Psoas muscle (tissue), 8 donors: ENCODE data around the gene DIP2C. TPM values are rescaled to one million over a fixed set of nuclear protein-coding genes. Genes with fewer than 3 reads are reported as not detected.
"Not testable (repeated sequence)": the region's sequence is repeated elsewhere in the genome, so short reads cannot be mapped to it uniquely, and the experiment has no call there.

ENCODE experiments used
- ATAC-seq, 4 donors: fragments of 200-7000 bp; cut with Tn5 transposase; one replicate each; pipeline ENCODE4 v1.9.1; 2020; ENCODE audit warnings: moderate library complexity in 3 of 4, mild to moderate bottlenecking in 2 of 4
- DNase-seq, 2 donors: peaks; one replicate each; pipeline ENCODE4 v3.0.0-alpha.2; 2020
- H3K27ac ChIP-seq: fragments of 200-600 bp; one replicate; pipeline ENCODE4 v1.8.0; 2022
- H3K27me3 ChIP-seq, 3 donors: fragments of 200-600 bp in 1 of 3; one replicate each; pipeline versions ENCODE4 v1.6.1 to v1.8.0; 2013 to 2022; ENCODE audit warnings: low read length in 2 of 3, mild to moderate bottlenecking in 2 of 3, moderate library complexity in 1 of 3; ENCODE audit not compliant: insufficient read depth in 3 of 3
- H3K36me3 ChIP-seq, 2 donors: fragments of 200-600 bp in 1 of 2; one replicate each; pipeline versions ENCODE4 v1.6.1 to v1.8.0; 2013 to 2022; ENCODE audit warnings: low read depth in 1 of 2, mild to moderate bottlenecking in 1 of 2, moderate library complexity in 1 of 2; ENCODE audit not compliant: insufficient read depth in 1 of 2
- H3K4me1 ChIP-seq: fragments of 200-600 bp; one replicate; pipeline ENCODE4 v1.8.0; 2022
- H3K4me3 ChIP-seq: fragments of 200-600 bp; one replicate; pipeline ENCODE4 v1.8.0; 2022; ENCODE audit warnings: mild to moderate bottlenecking
- H3K9me3 ChIP-seq: fragments of 200-600 bp; one replicate; pipeline ENCODE4 v1.8.0; 2022
- CTCF ChIP-seq: fragments of 200-600 bp; IDR thresholded peaks from one replicate; pipeline ENCODE4 v1.8.0; 2022; ENCODE audit warnings: antibody characterized with exemption
- WGBS, 3 donors: extraction: QIAGEN DNeasy Blood & Tissue Kit; methylation state at CpG; one replicate each; pipeline versions ENCODE4 v1.1.6 to v1.1.7; 2013; 5-methylcytosine and 5-hydroxymethylcytosine counted together
- intact Hi-C, 2 donors: fragments of 100-400 bp; cut with DNase I; formaldehyde crosslinking; loops; one replicate each; pipeline versions ENCODE4 v1.11.0 to v1.14.2; 2022
- polyA plus RNA-seq, 3 donors: library from polyadenylated mRNA; stranded (reverse); fragments of 200-250 nt; gene quantifications; one replicate each; pipeline ENCODE4 v1.2.3, GENCODE V29; 2013
- total RNA-seq, 4 donors: library from RNA; stranded (reverse); fragmentation: NEBNext Ultra II Directional in 2 of 4; extraction: Animal tissue kit (Norgen Biotek cat#: 25700) in 2 of 4; gene quantifications; one replicate each; pipeline versions ENCODE4 v1.2.1 to v1.2.4, GENCODE V29; 2021 to 2023
- donor health status: healthy with polysubstance abuse.
- donor health status: DM: no; HTN: no; CAD: no; lungs with moderate emphysema.
- donor health status: Bipolar disorder and iron deficiency.
- donor health status: healthy.
- donor health status: DM: yes; HTN: yes; CAD: no.
- donor health status: DM: no; HTN: no; CAD: no.
- donor health status: DM: no; HTN: no; CAD: no.
- donor health status: DM: yes; HTN: yes; CAD: no.

The DIP2C gene
- total and polyA plus RNA-seq, 7 donors, result 7.7 to 32.0 (median 25.0) TPM

- Histone ChIP-seq H3K4me3 (no peak overlapping the region), H3K36me3 (no peaks in the 10 kb centered on the region), H3K9me3 (no peaks in the 10 kb centered on the region), H3K27me3 (no peaks in the 10 kb centered on the region), H3K27ac (peak overlapping the region; percentile 81), H3K4me1 (peaks cover 20% of the 10 kb centered on the region)
- no peak for DNase-seq
- 25 to 34% (median 27%) methylated on average over 7 of the region's 7 CpGs for WGBS, 3 donors
- TF ChIP-seq CTCF, result no peak
- intact Hi-C loops, result no loop called here
- peak; percentile 61 to 92 (median 84) for ATAC-seq
Measured at GRCh38 chr10:634256-634655, 55.2 kb downstream of the DIP2C start.

GRCh38 chr10:633279-634245, 55.9 kb downstream of the DIP2C start:
- DNase-seq, result no peak
- ATAC-seq, result peak; percentile 13 to 30 (median 16)
- H3K9me3 ChIP-seq, result no peaks in the 10 kb centered on the region
- no peaks in the 10 kb centered on the region for H3K36me3 ChIP-seq
- no peak for TF ChIP-seq CTCF
- no peaks in the 10 kb centered on the region for H3K27me3 ChIP-seq
- no peak overlapping the region for H3K4me3 ChIP-seq
- 84 to 88% (median 87%) methylated on average over 39 of the region's 39 CpGs for WGBS, 3 donors
- H3K27ac ChIP-seq, result peak overlapping the region; percentile 81
- peaks cover 20% of the 10 kb centered on the region for H3K4me1 ChIP-seq
- intact Hi-C loops, result no loop called here

GRCh38 chr10:632807-633177, 56.7 kb downstream of the DIP2C start:
- H3K4me3 ChIP-seq, intact Hi-C loops, H3K27me3 ChIP-seq, ATAC-seq, DNase-seq, H3K36me3 ChIP-seq, H3K9me3 ChIP-seq: not testable (repeated sequence)
- Histone ChIP-seq H3K27ac (peak overlapping the region; percentile 81), H3K4me1 (peaks cover 20% of the 10 kb centered on the region)
- 59 to 87% (median 77%) methylated on average over 13 to 20 of the region's 21 CpGs for WGBS, 3 donors

GRCh38 chr10:632155-632806, 57.2 kb downstream of the DIP2C start:
- intact Hi-C loops, H3K27ac ChIP-seq, H3K4me3 ChIP-seq, DNase-seq, H3K27me3 ChIP-seq, H3K9me3 ChIP-seq, H3K36me3 ChIP-seq: not testable (repeated sequence)
- peak in 2 of 4 donors; percentile 59 to 74 for ATAC-seq
- H3K4me1 ChIP-seq, result peaks cover 20% of the 10 kb centered on the region
- WGBS, 3 donors, result 38 to 56% (median 47%) methylated on average over 17 to 44 of the region's 51 CpGs

- Histone ChIP-seq H3K4me3 (no peak overlapping the region), H3K27ac (no peak overlapping the region), H3K4me1 (peaks cover 20% of the 10 kb centered on the region), H3K36me3 (no peaks in the 10 kb centered on the region), H3K9me3 (no peaks in the 10 kb centered on the region), H3K27me3 (no peaks in the 10 kb centered on the region)
- no peak for TF ChIP-seq CTCF
- DNase-seq, result no peak
- WGBS, 3 donors, result 91 to 95% (median 91%) methylated on average over 11 of the region's 11 CpGs
- intact Hi-C loops, result no loop called here
- ATAC-seq, result no peak
Measured at GRCh38 chr10:631266-631665, 58.2 kb downstream of the DIP2C start.
